K562 (cell line): Measurements from ENCODE around the gene GNAT2.

ENCODE experiments used
- BCL6 ChIP-seq: fragments of 250-450 bp; sonication (Bioruptor Pico); IDR thresholded peaks from 2 replicates; pipeline ENCODE4 v1.4.0; 2020
- POLR2A ChIP-seq: fragments of 450-650 bp; conservative IDR thresholded peaks from 2 replicates; pipeline ENCODE4 v1.6.1; 2016
- POLR2G ChIP-seq: fragments of 200-400 bp; formaldehyde crosslinking; IDR thresholded peaks from 2 replicates; pipeline ENCODE4 v1.6.1; 2017; ENCODE audit warnings: low read depth, mild to moderate bottlenecking, antibody characterized with exemption, low read length, moderate library complexity
- RFX5 ChIP-seq: IDR thresholded peaks from 2 replicates; pipeline ENCODE4 v1.6.1; 2011; ENCODE audit warnings: low read depth, mild to moderate bottlenecking, improper control_type of control experiment, low read length
- ZNF830 ChIP-seq: fragments of 250-450 bp; sonication (Bioruptor Pico); IDR thresholded peaks from 2 replicates; pipeline ENCODE4 v1.5.0; 2021; ENCODE audit warnings: mild to moderate bottlenecking
- TF ChIP-seq, protein P1 (sequence below), 3 experiments: IDR thresholded peaks in 2 of 3; conservative IDR thresholded peaks in 1 of 3; 2 replicates each; pipeline ENCODE4 v1.5.1; 2011 to 2012; ENCODE audit warnings: low read length in 3 of 3, mild to moderate bottlenecking in 3 of 3, control low read depth in 2 of 3, improper control_type of control experiment in 1 of 3, inconsistent platforms in 1 of 3, low read depth in 1 of 3, mixed read lengths in 1 of 3, moderate library complexity in 1 of 3; ENCODE audit not compliant: insufficient read depth in 2 of 3

DNA sequence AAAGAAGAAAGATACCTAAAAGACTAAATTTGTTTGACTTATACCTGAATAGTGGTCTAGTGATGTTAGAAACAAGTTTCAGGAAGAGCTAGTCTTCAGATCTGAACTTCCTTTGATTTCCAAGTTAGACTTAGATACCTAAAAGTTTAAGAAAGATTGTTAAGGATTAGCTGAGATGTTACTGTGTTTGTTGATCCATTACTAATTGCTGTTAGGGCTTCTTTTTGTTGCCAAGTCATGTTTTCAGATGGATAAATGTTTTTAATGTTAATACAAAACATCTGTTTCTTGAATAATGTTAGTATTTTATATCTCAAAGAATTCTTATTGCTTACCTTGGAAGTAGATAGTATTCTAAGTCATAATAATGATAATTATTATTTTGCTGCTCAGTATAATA lies 59.4 kb downstream of the GNAT2 start:
- TF ChIP-seq BCL6 (CRISPR knock-in tag) (no peak), RFX5 (no peak), POLR2A (no peak), POLR2G (no peak), ZNF830 (CRISPR knock-in tag) (no peak)
- TF ChIP-seq, protein P1, sequence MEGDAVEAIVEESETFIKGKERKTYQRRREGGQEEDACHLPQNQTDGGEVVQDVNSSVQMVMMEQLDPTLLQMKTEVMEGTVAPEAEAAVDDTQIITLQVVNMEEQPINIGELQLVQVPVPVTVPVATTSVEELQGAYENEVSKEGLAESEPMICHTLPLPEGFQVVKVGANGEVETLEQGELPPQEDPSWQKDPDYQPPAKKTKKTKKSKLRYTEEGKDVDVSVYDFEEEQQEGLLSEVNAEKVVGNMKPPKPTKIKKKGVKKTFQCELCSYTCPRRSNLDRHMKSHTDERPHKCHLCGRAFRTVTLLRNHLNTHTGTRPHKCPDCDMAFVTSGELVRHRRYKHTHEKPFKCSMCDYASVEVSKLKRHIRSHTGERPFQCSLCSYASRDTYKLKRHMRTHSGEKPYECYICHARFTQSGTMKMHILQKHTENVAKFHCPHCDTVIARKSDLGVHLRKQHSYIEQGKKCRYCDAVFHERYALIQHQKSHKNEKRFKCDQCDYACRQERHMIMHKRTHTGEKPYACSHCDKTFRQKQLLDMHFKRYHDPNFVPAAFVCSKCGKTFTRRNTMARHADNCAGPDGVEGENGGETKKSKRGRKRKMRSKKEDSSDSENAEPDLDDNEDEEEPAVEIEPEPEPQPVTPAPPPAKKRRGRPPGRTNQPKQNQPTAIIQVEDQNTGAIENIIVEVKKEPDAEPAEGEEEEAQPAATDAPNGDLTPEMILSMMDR (IDR thresholded peaks at IDR 0.05 in 2 of 3, conservative IDR thresholded peaks at IDR 0.05 in 1 of 3; ENCODE audit: insufficient read depth in 2 of 3, low read depth in 1 of 3, low read length in 3 of 3): no peak
